ENCODE measurements around the gene PTPRM.

- TF ChIP-seq CTCF (IDR thresholded peaks at IDR 0.05; ENCODE audit: low read depth, low read length, poor library complexity, severe bottlenecking) (no peak), EZH2phosphoT487 (IDR thresholded peaks at IDR 0.05; ENCODE audit: borderline replicate concordance, low read length) (no peak)
Measured at GRCh38 chr18:7982216-7982615, 415.1 kb downstream of the PTPRM start.
